Cardiac muscle cell (in vitro differentiated cells and primary cell): ENCODE measurements around the gene C2CD4A. TPM values are rescaled to one million over a fixed set of nuclear protein-coding genes. Genes with fewer than 3 reads are reported as not detected.

Experiments
- DNase-seq, 2 donors: peaks; one replicate each; pipeline versions ENCODE4 v3.0.0 to v3.0.0-alpha.2; 2010 to 2017; ENCODE audit warnings: low read depth in 1 of 2, low spot score in 1 of 2
- H3K27ac ChIP-seq: fragments of 200-600 bp; sonication (generic); 2 replicates; pipeline ENCODE4 v1.5.1; 2016
- H3K27me3 ChIP-seq: fragments of 200-600 bp; sonication (generic); 2 replicates; pipeline ENCODE4 v1.6.0; 2016; ENCODE audit warnings: control low read depth
- H3K36me3 ChIP-seq: fragments of 200-600 bp; sonication (generic); 2 replicates; pipeline ENCODE4 v1.5.1; 2016; ENCODE audit warnings: control low read depth
- H3K4me1 ChIP-seq: fragments of 200-600 bp; sonication (generic); 2 replicates; pipeline ENCODE4 v1.8.1; 2017; ENCODE audit warnings: low read depth, mild to moderate bottlenecking, mixed run types
- H3K4me3 ChIP-seq: fragments of 200-600 bp; sonication (generic); 2 replicates; pipeline ENCODE4 v1.5.1; 2016; ENCODE audit warnings: mild to moderate bottlenecking
- H3K9me3 ChIP-seq: fragments of 200-600 bp; sonication (generic); 2 replicates; pipeline ENCODE4 v1.5.1; 2017; ENCODE audit warnings: low read depth, mild to moderate bottlenecking, control low read depth
- CTCF ChIP-seq: IDR thresholded peaks from 2 replicates; pipeline ENCODE4 v1.5.1; 2012; ENCODE audit warnings: low read depth, mild to moderate bottlenecking, low read length
- polyA plus RNA-seq: library from polyadenylated mRNA; unstranded; fragments of >200 nt; fragmentation: Nextera tagmentation; extraction: Ambion mirVana; gene quantifications from 2 replicates; pipeline ENCODE4 v1.2.1, GENCODE V29; 2016
- total RNA-seq: library from RNA; depleted of rRNA; stranded (reverse); fragments of >200 nt; gene quantifications from 2 replicates; pipeline ENCODE4 v1.2.3, GENCODE V29; 2016

The C2CD4A gene
- total and polyA plus RNA-seq, 2 experiments from 2014 or later = not detected

DNA sequence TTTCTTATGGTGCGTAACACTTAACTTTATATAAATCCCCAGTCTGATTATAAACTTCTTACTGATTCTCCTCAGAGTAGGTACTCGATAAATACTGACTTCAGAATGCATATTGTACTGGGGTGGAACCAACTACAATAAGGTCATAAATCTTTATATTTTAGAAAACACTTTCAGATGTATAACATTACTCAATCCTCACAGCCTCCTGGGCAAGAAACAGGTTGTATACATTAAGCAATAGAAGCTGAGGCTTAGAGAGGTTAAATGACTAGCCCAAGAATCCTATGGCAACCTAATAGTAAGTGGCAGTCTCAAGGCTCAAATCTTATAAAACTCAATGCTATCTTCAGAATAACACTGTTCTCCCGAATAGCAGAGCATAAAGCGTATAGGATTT lies 15.6 kb upstream of the C2CD4A start:
- DNase-seq = no peak
- Histone ChIP-seq H3K36me3 (no peaks in the 10 kb centered on the region), H3K27me3 (no peaks in the 10 kb centered on the region), H3K4me3 (no peak overlapping the region), H3K4me1 (peaks cover 17% of the 10 kb centered on the region), H3K27ac (no peak overlapping the region), H3K9me3 (no peaks in the 10 kb centered on the region)
- no peak for TF ChIP-seq CTCF

GRCh38 chr15:62052713-62053112 lies 14.1 kb upstream of the C2CD4A start:
- no peaks in the 10 kb centered on the region for H3K9me3 ChIP-seq
- no peak overlapping the region for H3K27ac ChIP-seq
- H3K4me1 ChIP-seq = peaks cover 17% of the 10 kb centered on the region
- no peak overlapping the region for H3K4me3 ChIP-seq
- H3K36me3 ChIP-seq = no peaks in the 10 kb centered on the region
- H3K27me3 ChIP-seq = no peaks in the 10 kb centered on the region
- no peak for DNase-seq
- no peak for TF ChIP-seq CTCF

DNA sequence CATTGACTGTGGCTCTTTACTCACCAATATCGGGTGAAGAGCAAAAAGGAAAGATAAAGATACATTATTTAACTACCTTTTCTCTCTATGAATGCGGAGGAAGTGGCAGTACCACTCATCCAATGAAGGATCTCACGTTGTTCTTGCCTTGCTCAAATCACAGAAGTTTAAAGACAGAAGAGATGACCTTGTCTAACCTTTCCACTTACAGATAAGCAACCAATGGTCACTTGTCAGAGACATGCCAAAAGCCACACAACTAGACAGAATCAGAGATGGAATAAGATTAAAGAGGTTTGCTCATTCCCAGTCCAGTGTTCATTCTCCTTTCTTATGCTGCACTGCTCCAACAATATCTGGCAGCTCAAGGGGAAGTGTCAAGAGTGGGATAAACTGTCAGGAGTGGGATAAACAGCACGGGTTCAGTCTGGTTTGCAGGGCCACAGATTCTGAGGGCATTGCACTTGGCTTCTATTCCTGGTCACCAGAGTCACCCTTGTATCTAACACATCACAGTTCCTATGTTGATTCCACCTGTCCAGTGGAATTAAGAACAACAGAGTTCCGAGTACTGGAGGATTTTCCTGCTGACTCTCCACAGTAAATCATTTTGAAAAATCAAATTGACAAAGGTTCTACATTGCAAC lies 13.2 kb upstream of the C2CD4A start:
- H3K4me1 ChIP-seq = peaks cover 17% of the 10 kb centered on the region
- H3K4me3 ChIP-seq = no peak overlapping the region
- peak overlapping the region; percentile 55 for H3K27ac ChIP-seq
- no peak for DNase-seq
- no peak for TF ChIP-seq CTCF
- H3K36me3 ChIP-seq = no peaks in the 10 kb centered on the region
- H3K9me3 ChIP-seq = no peaks in the 10 kb centered on the region
- no peaks in the 10 kb centered on the region for H3K27me3 ChIP-seq

DNA sequence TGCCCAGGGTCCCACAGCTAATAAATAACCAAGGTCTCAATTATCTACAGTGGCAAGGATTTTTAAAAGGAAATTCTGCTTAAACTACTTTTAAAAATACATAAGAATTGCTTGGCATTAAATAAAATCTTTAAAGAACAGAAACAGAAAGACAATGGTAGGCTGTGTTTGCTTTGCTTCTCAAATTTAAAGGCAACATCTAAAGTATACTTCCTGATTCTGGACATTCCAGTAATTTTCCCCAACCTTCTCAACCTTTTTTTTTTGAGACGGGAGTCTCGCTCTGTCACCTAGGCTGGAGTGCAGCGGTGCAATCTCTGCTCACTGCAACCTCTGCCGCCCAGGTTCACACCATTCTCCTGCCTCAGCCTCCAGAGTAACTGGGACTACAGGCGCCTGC lies 11.8 kb upstream of the C2CD4A start:
- H3K4me1 ChIP-seq = peaks cover 17% of the 10 kb centered on the region
- H3K36me3 ChIP-seq = no peaks in the 10 kb centered on the region
- no peak overlapping the region for H3K27ac ChIP-seq
- H3K27me3 ChIP-seq = no peaks in the 10 kb centered on the region
- no peak overlapping the region for H3K4me3 ChIP-seq
- DNase-seq = no peak
- H3K9me3 ChIP-seq = no peaks in the 10 kb centered on the region
- no peak for TF ChIP-seq CTCF

DNA sequence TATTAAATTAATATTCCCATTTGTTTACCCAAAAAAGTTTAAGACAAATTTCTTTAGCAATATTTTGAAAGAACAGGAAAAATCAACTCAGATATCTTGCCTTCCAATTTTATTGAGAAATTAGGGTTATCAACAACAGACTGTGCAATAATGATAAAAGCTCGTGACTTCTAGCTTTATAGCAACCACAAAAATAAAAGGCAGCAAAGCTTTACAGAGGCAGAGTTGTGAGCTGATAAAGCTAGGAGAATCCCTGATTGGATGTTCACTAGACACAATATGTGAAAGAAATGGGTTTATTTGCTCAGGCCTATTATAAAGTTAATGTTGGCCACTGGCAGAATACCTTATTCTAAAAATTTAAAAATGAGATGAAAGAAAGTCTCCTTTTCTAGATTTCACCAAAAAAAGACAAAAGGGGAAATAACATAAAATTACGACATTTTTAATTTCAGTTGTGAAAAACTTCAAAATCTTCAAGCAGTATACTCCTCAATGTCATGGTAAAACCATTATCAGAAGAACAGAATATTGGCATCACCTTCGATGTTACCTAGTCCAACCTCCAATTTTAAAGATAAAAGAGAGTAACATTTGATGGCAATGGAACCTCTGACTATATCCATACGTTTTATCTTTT lies 9.3 kb upstream of the C2CD4A start:
- no peaks in the 10 kb centered on the region for H3K9me3 ChIP-seq
- H3K27me3 ChIP-seq = peaks cover 17% of the 10 kb centered on the region
- no peak overlapping the region for H3K27ac ChIP-seq
- no peak for DNase-seq
- H3K4me1 ChIP-seq = peaks cover 17% of the 10 kb centered on the region
- no peak overlapping the region for H3K4me3 ChIP-seq
- no peak for TF ChIP-seq CTCF
- H3K36me3 ChIP-seq = no peaks in the 10 kb centered on the region
